Endothelial cell (in vitro differentiated cells): ENCODE results near the gene C19orf33. TPM values are rescaled to one million over a fixed set of nuclear protein-coding genes. Genes with fewer than 3 reads are reported as not detected.

Experiments
- DNase-seq: peaks from one replicate; pipeline ENCODE4 v3.0.0; 2021; ENCODE audit warnings: low spot score
- H3K27ac Mint-ChIP-seq: one replicate; pipeline ENCODE4 v1.8.0; 2021; ENCODE audit warnings: mixed read lengths, inconsistent platforms; ENCODE audit not compliant: unreplicated experiment
- H3K27me3 Mint-ChIP-seq: one replicate; pipeline ENCODE4 v1.8.0; 2021; ENCODE audit warnings: mild to moderate bottlenecking, moderate library complexity, mixed read lengths, inconsistent platforms; ENCODE audit not compliant: unreplicated experiment
- H3K36me3 Mint-ChIP-seq: one replicate; pipeline ENCODE4 v1.8.0; 2021; ENCODE audit warnings: mild to moderate bottlenecking, low read depth, mixed read lengths, inconsistent platforms; ENCODE audit not compliant: unreplicated experiment
- H3K4me1 Mint-ChIP-seq: one replicate; pipeline ENCODE4 v1.8.0; 2021; ENCODE audit warnings: mild to moderate bottlenecking, mixed read lengths, inconsistent platforms; ENCODE audit not compliant: unreplicated experiment
- H3K4me3 Mint-ChIP-seq: one replicate; pipeline ENCODE4 v1.8.0; 2021; ENCODE audit warnings: mild to moderate bottlenecking, mixed read lengths, inconsistent platforms; ENCODE audit not compliant: unreplicated experiment
- H3K9me3 Mint-ChIP-seq: one replicate; pipeline ENCODE4 v1.8.0; 2021; ENCODE audit warnings: mixed read lengths, inconsistent platforms; ENCODE audit not compliant: unreplicated experiment
- CTCF ChIP-seq: fragments of 200-600 bp; sonication (generic); IDR thresholded peaks from one replicate; pipeline ENCODE4 v1.5.0; 2021; ENCODE audit warnings: antibody characterized with exemption; ENCODE audit not compliant: unreplicated experiment
- total RNA-seq: library from RNA; stranded (reverse); fragmentation: NEBNext Ultra II Directional; extraction: Animal tissue kit (Norgen Biotek cat#: 25700); gene quantifications from one replicate; pipeline ENCODE4 v1.2.1, GENCODE V29; 2021; ENCODE audit not compliant: unreplicated experiment

The C19orf33 gene
- total RNA-seq, 1 donor from 2014 or later, result 2.7 TPM

- no peak overlapping the region for H3K27ac Mint-ChIP-seq
- no peak for DNase-seq
- H3K4me1 Mint-ChIP-seq, result peaks cover 17% of the 10 kb centered on the region
- no peaks in the 10 kb centered on the region for H3K27me3 Mint-ChIP-seq
- H3K9me3 Mint-ChIP-seq, result no peaks in the 10 kb centered on the region
- no peaks in the 10 kb centered on the region for H3K36me3 Mint-ChIP-seq
- TF ChIP-seq CTCF, result no peak
- no peak overlapping the region for H3K4me3 Mint-ChIP-seq
Observed at GRCh38 chr19:38280030-38280921, 23.8 kb upstream of the C19orf33 start.

- no peak for TF ChIP-seq CTCF
- no peak overlapping the region for H3K4me3 Mint-ChIP-seq
- no peak overlapping the region for H3K27ac Mint-ChIP-seq
- no peaks in the 10 kb centered on the region for H3K27me3 Mint-ChIP-seq
- H3K36me3 Mint-ChIP-seq, result no peaks in the 10 kb centered on the region
- peaks cover 17% of the 10 kb centered on the region for H3K4me1 Mint-ChIP-seq
- no peak for DNase-seq
- H3K9me3 Mint-ChIP-seq, result no peaks in the 10 kb centered on the region
Observed at GRCh38 chr19:38281811-38282566, 22.1 kb upstream of the C19orf33 start.

GRCh38 chr19:38283271-38283670, 20.8 kb upstream of the C19orf33 start:
- Mint-ChIP-seq H3K27me3 (no peaks in the 10 kb centered on the region), H3K27ac (no peak overlapping the region)
- TF ChIP-seq CTCF, result no peak

GRCh38 chr19:38284422-38284821, 19.6 kb upstream of the C19orf33 start:
- TF ChIP-seq CTCF, result no peak
- DNase-seq, result no peak
- H3K27ac Mint-ChIP-seq, result no peak overlapping the region
- H3K4me3 Mint-ChIP-seq, result no peak overlapping the region
- peaks cover 5% of the 10 kb centered on the region for H3K36me3 Mint-ChIP-seq
- H3K27me3 Mint-ChIP-seq, result no peaks in the 10 kb centered on the region
- H3K9me3 Mint-ChIP-seq, result no peaks in the 10 kb centered on the region
- peaks cover 11% of the 10 kb centered on the region for H3K4me1 Mint-ChIP-seq

More at GRCh38 chr19:38283271-38283670, 20.8 kb upstream of the C19orf33 start:
- DNase-seq, result no peak
- H3K4me3 Mint-ChIP-seq, result no peak overlapping the region
- peaks cover 5% of the 10 kb centered on the region for H3K36me3 Mint-ChIP-seq
- H3K4me1 Mint-ChIP-seq, result peaks cover 12% of the 10 kb centered on the region
- no peaks in the 10 kb centered on the region for H3K9me3 Mint-ChIP-seq
